NCI-H82 (cell line): Measurements from ENCODE around the gene ATXN1.
"Not testable (repeated sequence)": the region's sequence is repeated elsewhere in the genome, so short reads cannot be mapped to it uniquely, and the experiment has no call there.

Experiments
- DNase-seq: peaks from one replicate; lab custom pipeline; 2025; lab: John Stamatoyannopoulos, UW

ATXN1 gene

GRCh38 chr6:16386057-16386456 is 375.2 kb downstream of the ATXN1 start:
- no peak for DNase-seq

- no peak for DNase-seq
Measured at GRCh38 chr6:16383607-16384206, 377.6 kb downstream of the ATXN1 start.

GRCh38 chr6:16381968-16382367 is 379.3 kb downstream of the ATXN1 start:
- not testable (repeated sequence) for DNase-seq

DNA sequence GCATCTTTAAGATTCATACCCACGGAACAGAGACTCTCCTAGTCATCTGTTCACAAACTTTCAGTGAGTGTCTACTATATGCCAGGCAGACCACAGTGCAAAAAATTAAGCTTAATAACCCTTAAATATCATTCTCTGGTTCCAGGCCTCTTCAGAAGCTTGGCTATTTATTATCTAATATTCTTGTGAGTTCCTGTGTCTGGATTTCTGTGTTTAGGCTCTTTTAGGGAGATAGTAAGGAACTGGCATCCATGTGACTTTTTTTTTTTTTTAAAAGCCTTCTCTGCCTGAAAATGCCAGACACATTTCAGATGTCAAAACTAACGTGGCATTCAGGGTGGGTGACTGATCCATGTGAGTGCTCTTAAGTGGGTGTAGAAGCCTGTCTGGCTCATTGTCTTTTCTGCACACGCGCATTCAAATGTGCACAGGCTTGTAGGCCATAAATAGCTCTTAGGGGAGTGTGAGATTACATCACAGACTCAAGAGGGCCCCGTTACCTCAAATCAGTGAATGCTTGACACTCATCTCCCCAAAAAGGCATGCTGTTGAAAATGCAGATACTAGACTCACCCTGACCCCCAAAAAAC is 380.9 kb downstream of the ATXN1 start:
- no peak for DNase-seq

DNA sequence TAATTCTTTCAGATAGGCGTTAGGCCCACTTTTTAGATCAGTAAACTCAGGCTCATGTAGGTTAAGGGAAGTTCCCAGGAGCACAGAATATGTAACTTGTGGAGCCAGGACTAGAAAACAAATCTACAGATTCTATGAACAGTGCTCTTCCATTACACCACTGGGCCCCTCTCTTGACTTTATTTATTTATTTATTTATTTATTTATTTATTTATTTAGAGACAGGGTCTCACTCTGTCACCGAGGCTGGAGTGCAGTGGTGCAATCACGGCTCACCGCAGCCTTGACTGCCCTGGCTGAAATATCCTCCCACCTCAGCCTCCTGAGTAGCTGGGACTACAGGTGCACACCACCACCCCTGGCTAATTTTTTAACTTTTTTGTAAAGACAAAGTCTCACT is 382.9 kb downstream of the ATXN1 start:
- not testable (repeated sequence) for DNase-seq

- no peak for DNase-seq
Measured at GRCh38 chr6:16377470-16377869, 383.8 kb downstream of the ATXN1 start.

DNA sequence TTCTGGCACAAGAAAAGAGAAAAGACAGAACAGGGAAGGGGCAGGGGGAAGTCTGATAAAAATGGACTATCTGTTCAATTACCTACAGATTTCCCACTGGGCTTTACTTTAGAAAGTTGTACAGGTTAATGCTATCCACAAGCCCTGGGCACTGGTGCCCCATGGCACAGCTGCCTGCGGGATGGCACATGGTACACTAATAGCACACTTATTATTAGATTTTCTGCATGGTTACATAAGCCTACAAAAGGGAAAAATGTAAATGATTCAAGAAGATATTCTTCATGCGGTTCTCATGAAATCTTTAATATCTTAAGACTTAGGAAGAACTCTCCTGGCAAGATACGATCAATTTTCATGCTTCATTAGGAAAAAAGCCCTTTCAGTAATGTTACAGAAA is 385.4 kb downstream of the ATXN1 start:
- no peak for DNase-seq

- no peak for DNase-seq
Measured at GRCh38 chr6:16375206-16375605, 386.1 kb downstream of the ATXN1 start.

GRCh38 chr6:16374461-16375200 is 386.6 kb downstream of the ATXN1 start:
- DNase-seq: no peak

GRCh38 chr6:16374016-16374415 is 387.2 kb downstream of the ATXN1 start:
- DNase-seq: no peak

DNA sequence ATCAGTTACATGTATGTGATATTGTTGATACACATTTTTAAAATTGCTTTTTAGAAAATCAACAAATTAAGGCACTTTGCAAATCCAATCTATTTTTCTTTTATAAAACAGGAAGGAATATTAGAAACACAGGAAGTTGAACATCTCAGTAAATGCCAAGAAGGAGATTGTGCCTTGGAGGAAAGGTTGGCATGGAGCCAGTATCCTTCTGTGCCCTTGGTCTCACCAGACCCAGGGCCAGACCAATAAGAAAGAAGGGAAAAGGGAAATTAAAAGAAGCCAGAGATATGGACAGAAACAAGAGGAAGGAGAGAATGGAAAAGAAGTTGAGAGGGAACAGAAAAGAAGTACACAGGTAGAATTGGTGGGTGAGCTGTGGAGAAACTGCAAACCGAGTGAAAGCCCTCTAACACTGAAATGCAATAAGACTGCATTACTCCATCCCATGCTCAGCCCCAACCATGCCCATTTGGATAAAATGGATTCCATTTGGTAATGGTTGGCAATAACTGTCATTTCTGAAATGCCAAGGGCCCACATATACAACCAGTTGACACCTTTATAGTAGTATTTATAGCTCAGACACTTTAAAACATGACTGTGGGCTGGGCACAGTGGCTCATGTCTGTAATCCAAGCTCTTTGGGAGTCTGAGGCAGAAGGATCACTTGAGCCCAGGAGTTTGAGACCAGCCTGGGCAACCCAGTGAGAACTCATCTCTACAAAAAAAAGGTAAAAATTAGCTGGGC is 389.1 kb downstream of the ATXN1 start:
- DNase-seq: no peak

DNA sequence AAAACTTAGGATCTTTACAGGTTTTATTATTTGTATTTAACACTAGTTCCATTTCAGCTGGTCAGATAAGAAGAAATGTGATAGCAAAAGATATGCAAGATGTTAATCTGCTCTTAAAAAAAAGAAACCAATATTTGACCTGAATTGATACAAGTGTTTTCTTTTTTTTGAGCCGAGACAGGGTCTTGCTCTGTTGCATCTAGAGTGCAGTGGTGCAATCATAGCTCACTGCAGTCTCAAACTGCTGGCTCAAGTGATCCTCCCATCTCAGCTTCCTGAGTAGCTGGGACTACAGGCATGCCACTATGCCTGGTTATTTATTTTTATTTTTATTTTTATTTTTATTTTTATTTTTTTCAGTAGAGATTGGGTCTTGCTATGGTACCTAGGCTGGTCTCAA is 389.9 kb downstream of the ATXN1 start:
- DNase-seq: no peak

DNA sequence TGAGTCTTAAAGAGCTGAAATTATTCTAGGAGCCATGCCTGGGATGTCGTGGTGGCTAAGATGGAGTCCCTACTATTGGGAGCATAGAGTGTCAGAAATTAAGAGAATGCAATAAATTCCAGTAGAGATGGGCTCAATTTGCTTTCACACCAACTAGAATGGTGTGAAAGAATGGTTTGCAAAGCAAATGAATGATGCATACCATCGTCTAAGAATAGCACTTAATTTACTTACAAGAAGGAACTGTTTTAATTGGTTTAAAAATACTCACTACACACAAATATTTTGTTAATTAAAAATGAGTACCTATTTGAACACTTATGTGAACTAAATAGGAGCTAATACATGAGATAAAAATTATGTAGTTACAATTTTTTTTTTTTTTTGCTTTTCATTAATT is 390.3 kb downstream of the ATXN1 start:
- DNase-seq: no peak

GRCh38 chr6:16369989-16370388 is 391.3 kb downstream of the ATXN1 start:
- no peak for DNase-seq

DNA sequence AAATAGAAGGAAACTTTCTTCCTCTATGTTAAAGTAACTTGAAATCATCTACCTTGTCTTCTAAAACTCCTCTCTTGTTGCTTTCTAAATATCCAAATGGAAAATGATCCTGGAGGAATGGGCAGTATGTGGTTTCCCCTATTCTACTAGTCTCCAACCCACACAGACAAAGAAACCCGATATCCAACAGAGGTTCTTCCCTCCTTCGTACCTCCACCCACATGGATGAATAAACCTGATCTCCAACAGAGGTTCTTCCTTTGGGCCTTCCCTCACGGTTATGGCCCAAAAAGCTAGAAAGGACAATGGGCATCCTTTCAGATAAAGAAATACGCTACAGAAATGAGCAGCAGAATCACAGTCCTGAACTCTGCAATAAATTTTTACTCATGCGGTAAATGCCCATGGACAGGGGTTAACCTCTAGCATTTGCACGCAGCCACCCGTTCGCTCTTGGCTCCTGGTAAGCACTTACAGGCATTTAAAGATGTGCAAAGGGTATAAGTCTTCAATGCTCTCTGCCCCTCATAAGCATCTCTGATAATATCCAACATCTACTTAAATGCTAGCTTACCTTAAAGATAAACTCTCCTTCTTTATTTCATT is 392.0 kb downstream of the ATXN1 start:
- DNase-seq: no peak

DNA sequence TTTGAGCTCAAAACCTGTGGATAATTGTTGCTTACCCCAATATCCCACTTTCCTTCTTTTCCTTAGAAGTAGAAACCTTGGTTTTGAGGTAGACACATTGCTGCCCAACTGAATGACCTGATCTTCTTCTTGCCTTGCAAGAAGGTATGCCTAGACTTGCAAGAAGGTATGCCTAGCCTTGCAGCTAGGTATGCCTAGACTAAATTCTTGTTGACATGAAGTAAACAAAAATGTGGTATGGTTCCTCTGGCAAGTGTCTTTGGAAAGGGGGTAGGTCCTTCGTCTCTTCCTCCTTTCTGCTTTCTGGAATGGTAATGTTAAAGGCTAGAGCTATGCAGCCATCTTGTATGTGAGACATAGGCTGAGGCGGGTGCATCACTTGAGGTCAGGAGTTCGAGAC is 393.7 kb downstream of the ATXN1 start:
- DNase-seq: no peak

- DNase-seq: no peak
Measured at GRCh38 chr6:16363749-16364148, 397.5 kb downstream of the ATXN1 start.

- no peak for DNase-seq
Measured at GRCh38 chr6:16362819-16363589, 398.3 kb downstream of the ATXN1 start.

- no peak for DNase-seq
Measured at GRCh38 chr6:16362296-16362695, 399.0 kb downstream of the ATXN1 start.

DNA sequence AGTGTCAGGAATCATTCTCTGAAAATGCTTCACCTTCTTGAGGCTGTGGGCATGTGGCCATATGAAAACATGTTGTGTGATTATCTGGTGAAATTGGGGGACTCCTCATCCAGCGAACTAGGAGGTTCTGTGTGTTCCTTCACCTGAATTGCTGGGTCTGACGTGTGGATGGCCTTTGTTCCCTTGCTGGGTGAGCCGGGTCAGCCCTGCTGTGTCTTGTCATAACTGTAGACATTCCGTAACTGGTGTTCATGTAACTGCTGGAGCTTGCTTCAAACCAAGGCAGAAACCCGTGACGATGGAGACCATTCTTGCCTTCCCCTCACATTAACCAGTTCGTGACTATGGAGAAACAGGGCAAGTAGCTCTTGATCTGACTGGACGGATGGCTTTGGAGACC is 399.4 kb downstream of the ATXN1 start:
- DNase-seq: no peak

- no peak for DNase-seq
Measured at GRCh38 chr6:16361121-16361520, 400.1 kb downstream of the ATXN1 start.

DNA sequence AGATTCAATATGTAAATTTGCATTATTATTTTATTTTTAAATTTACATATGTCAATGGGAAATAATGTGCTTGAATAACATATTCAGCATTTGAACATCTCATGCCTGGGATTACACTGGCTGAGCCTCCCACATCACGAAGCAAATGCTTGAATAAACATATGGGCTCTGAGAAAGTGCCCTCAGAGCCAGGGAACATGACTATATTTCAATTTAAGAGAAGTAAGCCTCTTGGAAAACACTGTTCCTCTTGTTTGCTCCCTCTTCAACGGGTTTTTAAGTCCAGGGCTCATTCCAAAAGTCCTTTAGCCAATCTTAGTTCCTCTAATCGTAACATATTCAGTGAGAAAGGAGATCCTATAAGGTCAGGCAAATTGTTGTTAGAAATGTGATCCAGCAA is 400.9 kb downstream of the ATXN1 start:
- DNase-seq: no peak
